Activated B cell treated with CpG ODN at 0.5 μM for 24 hours (primary cell): Measurements from ENCODE around the gene DDOST. TPM values are rescaled to one million over a fixed set of nuclear protein-coding genes. Genes with fewer than 3 reads are reported as not detected.

ENCODE experiments used
- ATAC-seq: fragments of 200-7000 bp; cut with Tn5 transposase; one replicate; pipeline ENCODE4 v1.10.0; 2021; ENCODE audit warnings: low read depth, mild to moderate bottlenecking, moderate library complexity
- CTCF ChIA-PET: fragments of 350-600 bp; sonication (Branson Sonifier 250); formaldehyde crosslinking; loops from one replicate; lab custom pipeline; 2021; ENCODE audit warnings: antibody characterized with exemption; lab: Charles Lee
- POLR2A ChIA-PET: fragments of 350-600 bp; sonication (Branson Sonifier 250); formaldehyde crosslinking; loops from one replicate; lab custom pipeline; 2021; ENCODE audit warnings: antibody characterized with exemption; lab: Charles Lee
- DNase-seq: peaks from one replicate; pipeline ENCODE4 v3.0.0; 2022
- H3K27ac Mint-ChIP-seq: one replicate; pipeline ENCODE4 v1.8.0; 2020; ENCODE audit warnings: mixed read lengths
- H3K27me3 Mint-ChIP-seq: one replicate; pipeline ENCODE4 v1.8.0; 2021; ENCODE audit warnings: mixed read lengths
- H3K36me3 Mint-ChIP-seq: one replicate; pipeline ENCODE4 v1.8.0; 2021; ENCODE audit warnings: low read depth, mixed read lengths
- H3K4me1 Mint-ChIP-seq: one replicate; pipeline ENCODE4 v1.8.0; 2021; ENCODE audit warnings: mixed read lengths
- H3K4me3 Mint-ChIP-seq: one replicate; pipeline ENCODE4 v1.8.0; 2020; ENCODE audit warnings: mild to moderate bottlenecking, mixed read lengths
- H3K9me3 Mint-ChIP-seq: one replicate; pipeline ENCODE4 v1.8.0; 2020; ENCODE audit warnings: mixed read lengths
- intact Hi-C: fragments of 100-400 bp; cut with micrococcal nuclease; formaldehyde crosslinking; loops from one replicate; pipeline ENCODE4 v1.15.1; 2024
- total RNA-seq: library from RNA; stranded (reverse); gene quantifications from 2 replicates; pipeline ENCODE4 v1.2.3, GENCODE V29; 2022
- TF ChIP-seq, protein P1 (sequence below): fragments of 200-600 bp; IDR thresholded peaks from one replicate; pipeline ENCODE4 v1.8.0; 2022; ENCODE audit warnings: antibody characterized with exemption, mild to moderate bottlenecking

Gene DDOST
- total RNA-seq, 1 donor from 2014 or later = 132 TPM

- POLR2A ChIA-PET = no interaction called here
Measured at GRCh38 chr1:20697563-20697962, 36.4 kb upstream of the DDOST start.

DNA sequence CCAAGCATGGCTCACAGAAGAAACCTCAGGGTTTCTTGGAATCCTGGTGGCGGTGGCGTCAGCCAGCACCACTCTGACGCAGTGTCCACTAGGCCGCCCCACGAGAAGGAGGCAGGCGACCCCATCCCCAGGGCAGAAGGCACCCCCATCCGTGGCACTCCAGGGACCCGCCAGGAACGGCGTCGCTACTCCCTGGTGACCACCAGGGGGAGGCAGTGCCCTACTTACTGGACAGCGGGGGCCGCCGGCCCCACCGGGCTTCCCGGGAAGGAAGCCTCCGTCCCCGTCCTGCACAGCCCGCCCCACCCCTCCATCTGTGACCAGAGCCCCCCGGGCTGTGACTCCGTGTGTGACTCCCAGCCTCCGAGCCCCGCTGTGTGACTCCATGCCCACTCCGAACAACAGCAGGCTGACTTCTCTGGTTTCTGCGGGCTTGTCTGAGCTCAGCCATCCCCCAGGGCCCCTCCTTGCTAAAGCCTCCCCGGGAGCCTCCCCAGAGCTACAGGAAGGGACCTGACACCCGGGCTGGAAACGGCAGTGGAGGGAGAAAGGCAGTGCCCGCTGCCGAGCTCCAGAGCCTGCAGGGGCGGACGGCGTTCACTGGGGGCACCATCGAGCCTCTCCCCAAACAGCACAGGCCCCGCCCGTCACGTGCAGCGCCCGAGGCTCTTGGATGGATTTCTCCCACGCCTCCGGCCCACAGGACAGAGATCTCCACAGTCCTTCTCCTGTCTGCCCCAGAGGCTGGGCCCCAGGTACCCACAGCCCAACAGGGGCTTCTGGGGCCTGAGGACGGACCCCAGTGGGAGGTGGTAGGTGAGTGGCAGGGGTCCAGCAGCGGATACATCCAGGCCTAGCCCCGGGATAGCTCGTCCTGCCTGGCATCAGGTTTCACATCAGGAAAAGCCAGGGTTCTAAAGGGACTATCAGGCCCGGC, 35.5 kb upstream of the DDOST start:
- peaks cover 4% of the 10 kb centered on the region for H3K4me1 Mint-ChIP-seq
- H3K4me3 Mint-ChIP-seq = peak overlapping the region; percentile 87
- no peak overlapping the region for H3K27ac Mint-ChIP-seq
- no peaks in the 10 kb centered on the region for H3K9me3 Mint-ChIP-seq
- intact Hi-C loops = loop anchor here (1.0 to 10.0 kb wide), 4 partner anchors 37 to 499 kb away; partner anchors contain the start of gene HP1BP3
- TF ChIP-seq, protein P1, sequence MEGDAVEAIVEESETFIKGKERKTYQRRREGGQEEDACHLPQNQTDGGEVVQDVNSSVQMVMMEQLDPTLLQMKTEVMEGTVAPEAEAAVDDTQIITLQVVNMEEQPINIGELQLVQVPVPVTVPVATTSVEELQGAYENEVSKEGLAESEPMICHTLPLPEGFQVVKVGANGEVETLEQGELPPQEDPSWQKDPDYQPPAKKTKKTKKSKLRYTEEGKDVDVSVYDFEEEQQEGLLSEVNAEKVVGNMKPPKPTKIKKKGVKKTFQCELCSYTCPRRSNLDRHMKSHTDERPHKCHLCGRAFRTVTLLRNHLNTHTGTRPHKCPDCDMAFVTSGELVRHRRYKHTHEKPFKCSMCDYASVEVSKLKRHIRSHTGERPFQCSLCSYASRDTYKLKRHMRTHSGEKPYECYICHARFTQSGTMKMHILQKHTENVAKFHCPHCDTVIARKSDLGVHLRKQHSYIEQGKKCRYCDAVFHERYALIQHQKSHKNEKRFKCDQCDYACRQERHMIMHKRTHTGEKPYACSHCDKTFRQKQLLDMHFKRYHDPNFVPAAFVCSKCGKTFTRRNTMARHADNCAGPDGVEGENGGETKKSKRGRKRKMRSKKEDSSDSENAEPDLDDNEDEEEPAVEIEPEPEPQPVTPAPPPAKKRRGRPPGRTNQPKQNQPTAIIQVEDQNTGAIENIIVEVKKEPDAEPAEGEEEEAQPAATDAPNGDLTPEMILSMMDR = peak; percentile 72
- DNase-seq = peak; percentile 67
- ChIA-PET POLR2A (interaction anchor here (0.7 to 1.1 kb wide), 4 partner anchors 35 to 479 kb away, joined by 3 to 5 read pairs (median 4); partner anchors contain the start of genes DDOST and HP1BP3), CTCF (interaction anchor here (0.7 to 3.8 kb wide), 19 partner anchors 10 to 558 kb away, joined by 3 to 66 read pairs (median 3); partner anchors contain the start of genes KIF17 and SH2D5)
- no peaks in the 10 kb centered on the region for H3K27me3 Mint-ChIP-seq
- H3K36me3 Mint-ChIP-seq = no peaks in the 10 kb centered on the region
- ATAC-seq = peak; percentile 95

More at GRCh38 chr1:20697563-20697962, 36.4 kb upstream of the DDOST start:
- peaks cover 4% of the 10 kb centered on the region for H3K4me1 Mint-ChIP-seq
- H3K4me3 Mint-ChIP-seq = no peak overlapping the region
- TF ChIP-seq, protein P1 = no peak
- CTCF ChIA-PET = interaction anchor here (1.2 to 3.8 kb wide), 7 partner anchors 20 to 497 kb away, joined by 3 to 66 read pairs (median 3); partner anchors contain the start of gene KIF17
- no peak for ATAC-seq
- no peak for DNase-seq
- no peak overlapping the region for H3K27ac Mint-ChIP-seq
- no peaks in the 10 kb centered on the region for H3K27me3 Mint-ChIP-seq
- intact Hi-C loops = loop anchor here (2.0 to 10.0 kb wide), 2 partner anchors 89 to 157 kb away; partner anchors contain the start of gene HP1BP3
- no peaks in the 10 kb centered on the region for H3K9me3 Mint-ChIP-seq
- H3K36me3 Mint-ChIP-seq = no peaks in the 10 kb centered on the region

- Mint-ChIP-seq H3K36me3 (no peaks in the 10 kb centered on the region), H3K27ac (no peak overlapping the region), H3K9me3 (no peaks in the 10 kb centered on the region), H3K4me3 (no peak overlapping the region), H3K4me1 (peaks cover 4% of the 10 kb centered on the region), H3K27me3 (no peaks in the 10 kb centered on the region)
- TF ChIP-seq, protein P1 = no peak
- ATAC-seq = no peak
- ChIA-PET CTCF (interaction anchor here (1.0 to 3.8 kb wide), 3 partner anchors 38 to 499 kb away, joined by 5 to 66 read pairs (median 8); no protein-coding TSS in a partner anchor), POLR2A (no interaction called here)
- intact Hi-C loops = loop anchor here (10.0 kb wide), 1 partner anchor 159 kb away; no protein-coding TSS in a partner anchor
- DNase-seq = no peak
Measured at GRCh38 chr1:20695515-20695914, 34.3 kb upstream of the DDOST start.

DNA sequence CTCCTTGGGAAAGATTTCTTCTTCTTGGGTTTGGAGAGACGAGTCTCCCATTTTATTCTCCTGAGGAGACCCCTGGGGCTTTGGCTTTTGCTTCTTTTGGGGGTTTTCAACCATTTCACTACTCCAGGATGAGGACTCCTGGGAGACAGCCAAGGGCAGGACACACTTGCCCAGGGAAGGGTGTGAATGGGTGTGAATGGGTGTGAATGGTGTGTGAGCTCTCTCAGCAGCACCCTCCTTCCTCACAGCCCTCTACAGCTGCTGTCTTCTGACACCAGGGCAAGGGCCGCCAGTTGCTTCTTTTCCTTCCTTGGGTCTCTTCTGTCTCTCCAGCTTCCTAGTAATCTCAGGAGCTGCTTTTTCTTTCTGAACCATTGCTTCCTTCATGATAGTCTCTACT, 32.5 kb upstream of the DDOST start:
- H3K36me3 Mint-ChIP-seq = no peaks in the 10 kb centered on the region
- DNase-seq = no peak
- no peak for ATAC-seq
- H3K4me1 Mint-ChIP-seq = peaks cover 4% of the 10 kb centered on the region
- ChIA-PET CTCF (no interaction called here), POLR2A (interaction anchor here (0.7 kb wide), 2 partner anchors 18 to 464 kb away, joined by 3 read pairs; no protein-coding TSS in a partner anchor)
- H3K27me3 Mint-ChIP-seq = no peaks in the 10 kb centered on the region
- H3K4me3 Mint-ChIP-seq = no peak overlapping the region
- intact Hi-C loops = loop anchor here (10.0 kb wide), 1 partner anchor 161 kb away; no protein-coding TSS in a partner anchor
- TF ChIP-seq, protein P1 = no peak
- H3K27ac Mint-ChIP-seq = no peak overlapping the region
- H3K9me3 Mint-ChIP-seq = no peaks in the 10 kb centered on the region
